ENCODE results near the gene ACAP3.

ACAP3 gene

DNA sequence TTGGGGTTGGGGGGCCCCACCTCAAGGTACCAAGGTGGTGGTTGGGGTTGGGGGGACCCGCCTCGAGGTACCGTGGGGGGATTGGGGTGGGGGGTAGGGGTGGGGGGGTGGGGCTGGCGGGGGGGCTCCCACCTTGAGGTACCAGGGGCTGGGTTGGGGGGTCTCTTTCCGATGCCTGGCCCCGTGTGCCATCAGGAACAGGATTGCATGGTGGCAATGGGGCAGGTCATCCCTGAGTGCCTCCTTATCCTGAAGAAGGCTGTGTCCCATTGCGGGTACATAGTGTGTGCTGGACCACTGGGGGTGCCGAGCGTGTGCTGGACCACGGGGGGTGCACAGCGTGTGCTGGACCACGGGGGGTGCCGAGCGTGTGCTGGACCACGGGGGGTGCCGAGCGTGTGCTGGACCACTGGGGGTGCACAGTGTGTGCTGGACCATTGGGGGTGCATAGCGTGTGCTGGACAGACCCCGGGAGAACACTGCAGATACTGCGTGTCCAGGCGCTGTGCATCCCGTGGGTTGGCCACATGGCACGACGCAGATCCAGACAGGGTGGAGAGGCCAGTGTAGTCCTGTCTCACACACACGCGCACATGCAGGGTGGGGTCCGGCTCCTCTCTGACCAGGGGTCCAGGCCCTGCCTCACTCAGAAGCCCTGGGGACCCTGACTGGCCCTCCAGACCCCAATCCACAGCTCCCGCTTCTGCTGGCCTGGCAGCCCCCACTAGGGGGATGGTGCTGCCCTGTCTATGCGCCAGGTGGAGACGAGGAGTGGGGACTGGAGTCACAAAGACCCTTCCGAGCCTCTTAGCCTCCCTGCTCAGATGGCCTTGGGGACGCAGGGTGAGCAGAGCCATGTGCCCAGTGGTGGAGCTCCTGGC lies 23.3 kb downstream of the ACAP3 start:
- no peak for DNase-seq

DNA sequence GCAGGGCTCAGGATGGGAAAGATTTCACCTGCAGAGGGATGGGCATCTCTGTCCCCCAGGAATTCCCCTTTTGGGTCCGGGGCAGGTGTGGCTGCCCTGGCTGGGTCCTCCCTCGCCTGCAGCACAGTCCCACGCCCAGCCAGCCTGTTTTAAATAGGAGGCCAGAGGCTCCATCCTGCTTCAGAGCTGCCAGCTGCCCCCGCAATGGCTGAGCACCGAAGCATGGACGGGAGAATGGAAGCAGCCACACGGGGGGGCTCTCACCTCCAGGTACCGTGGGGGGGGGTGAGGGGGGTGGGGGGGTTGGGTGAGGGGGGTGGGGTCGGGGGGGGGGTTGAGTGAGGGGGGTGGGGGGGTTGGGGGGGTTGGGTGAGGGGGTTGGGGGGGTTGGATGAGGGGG lies 23.9 kb downstream of the ACAP3 start:
- DNase-seq: no peak

DNA sequence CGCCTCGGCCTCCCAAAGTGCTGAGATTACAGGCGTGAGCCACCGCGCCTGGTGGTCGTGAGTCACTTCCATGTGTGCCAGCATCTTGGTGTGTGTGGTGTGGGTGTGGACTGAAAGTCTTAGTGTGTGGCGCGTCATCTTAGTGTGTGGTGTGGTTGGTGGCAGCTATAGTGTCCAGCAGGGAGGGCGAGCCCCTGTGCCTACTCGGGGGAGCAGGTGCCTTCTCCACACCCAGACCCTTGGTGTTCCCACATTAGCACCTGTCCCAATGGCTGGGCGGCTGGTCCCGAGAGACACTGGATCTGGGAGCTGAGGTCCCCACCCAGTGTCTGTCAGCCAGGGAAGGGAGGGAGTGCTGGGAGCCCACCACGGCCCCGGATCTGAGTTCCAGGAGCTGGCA lies 24.7 kb downstream of the ACAP3 start:
- DNase-seq: no peak

DNA sequence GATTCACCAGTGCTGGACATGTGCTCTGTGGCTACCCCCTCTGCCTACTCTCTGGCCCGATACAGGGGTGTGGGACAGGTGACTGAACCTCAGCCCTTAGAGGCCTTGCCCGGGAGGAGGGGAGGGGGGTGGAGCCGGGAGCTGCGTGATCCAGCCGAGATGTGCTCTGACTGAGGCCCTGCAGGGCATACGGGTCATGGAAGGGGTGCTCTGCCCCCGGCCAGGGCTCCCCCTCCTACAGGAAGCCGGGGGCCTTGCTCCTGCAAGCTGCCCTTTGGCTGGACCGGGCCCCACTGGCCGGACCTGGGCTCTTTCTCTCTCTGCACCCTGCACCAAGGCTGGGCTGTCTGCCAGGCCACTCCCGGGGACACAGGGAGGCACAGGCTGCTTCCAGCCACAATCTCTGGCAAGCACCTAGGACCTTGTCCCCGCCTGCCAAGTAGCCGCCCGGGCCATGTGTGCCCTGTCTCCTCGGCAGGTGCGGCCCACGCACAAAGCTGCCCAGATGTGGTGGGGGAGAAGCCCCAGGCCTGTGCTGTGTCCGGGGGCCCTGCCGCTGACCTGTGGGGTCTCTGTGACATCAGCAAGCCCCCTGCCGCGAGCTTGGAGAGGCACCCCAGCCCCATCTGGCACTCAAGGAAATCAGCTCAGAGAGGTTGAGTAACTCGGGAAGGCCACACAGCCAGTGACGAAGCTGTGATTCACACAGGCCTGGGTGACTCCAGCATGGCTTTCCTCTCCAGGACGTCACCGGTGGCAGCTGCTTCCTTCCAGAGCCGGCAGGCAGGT lies 26.0 kb downstream of the ACAP3 start:
- no peak for DNase-seq

DNA sequence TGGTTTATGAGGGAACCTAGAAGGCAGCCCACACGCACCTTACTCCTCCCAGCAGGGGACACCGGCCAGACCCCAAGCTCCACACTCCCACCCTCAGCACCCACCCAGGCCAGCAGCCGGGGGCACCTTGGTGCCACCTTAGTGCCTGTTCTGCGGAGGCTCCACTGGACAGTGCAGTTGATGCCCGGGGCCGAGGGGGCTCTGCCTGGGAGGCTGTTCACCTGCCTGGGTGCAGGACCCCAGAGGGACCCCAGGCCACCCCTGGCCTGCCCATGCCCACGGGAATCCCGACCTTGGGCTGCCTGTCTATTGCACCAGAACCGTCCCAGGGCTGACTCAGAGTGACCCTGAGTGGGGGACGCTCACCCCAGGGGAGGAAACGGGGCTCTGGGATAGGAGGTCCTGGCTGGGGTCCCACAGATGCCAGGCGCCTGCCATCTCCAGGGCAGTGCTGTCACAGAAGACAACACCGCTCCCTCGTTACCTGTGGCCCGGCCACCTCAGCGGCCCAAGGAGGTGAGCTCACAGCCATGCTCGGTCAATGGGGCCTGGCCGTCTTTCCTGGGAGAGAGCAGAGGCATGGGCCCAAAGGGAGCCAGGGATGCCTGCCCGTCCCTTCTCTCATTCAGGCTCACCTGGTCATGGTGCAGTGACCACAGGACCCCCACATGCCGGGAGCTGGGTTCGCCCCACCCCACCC lies 26.8 kb downstream of the ACAP3 start:
- DNase-seq: no peak

DNA sequence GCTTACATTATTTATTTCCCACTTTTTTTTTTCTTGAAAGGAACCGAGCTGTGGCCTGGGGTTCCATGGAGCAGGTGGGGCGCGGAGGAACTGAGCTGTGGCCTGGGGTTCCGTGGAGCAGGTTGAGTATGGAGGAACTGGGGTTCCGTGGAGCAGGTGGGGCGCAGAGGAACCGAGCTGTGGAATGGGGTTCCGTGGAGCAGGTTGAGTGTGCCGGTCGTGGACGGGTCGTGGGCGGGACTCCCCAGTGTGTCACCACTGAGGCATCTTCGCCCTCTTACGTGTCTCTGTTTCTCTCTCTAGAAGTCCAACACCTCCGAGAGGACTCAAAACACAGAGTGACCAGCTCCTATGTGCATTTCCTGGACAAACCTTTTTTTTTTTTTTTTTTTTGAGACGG lies 28.7 kb downstream of the ACAP3 start:
- DNase-seq: no peak

DNA sequence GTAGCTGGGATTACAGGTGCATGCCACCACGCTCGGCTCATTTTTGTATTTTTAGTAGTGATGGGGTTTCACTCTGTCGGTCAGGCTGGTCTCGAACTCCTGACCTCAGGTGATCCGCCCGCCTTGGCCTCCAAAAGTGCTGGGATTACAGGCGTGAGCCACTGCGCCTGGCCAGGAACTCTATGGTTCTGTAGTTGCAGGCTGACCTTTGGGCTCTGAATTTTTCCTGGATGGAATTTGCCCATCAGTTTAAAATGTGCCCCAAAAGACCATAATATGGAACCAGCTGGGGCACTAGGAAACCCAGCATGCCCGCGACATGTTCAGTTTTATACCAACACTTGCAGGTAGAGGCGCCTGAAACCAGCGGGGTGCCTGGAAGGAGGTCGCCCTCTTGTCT lies 29.1 kb downstream of the ACAP3 start:
- DNase-seq: no peak

DNA sequence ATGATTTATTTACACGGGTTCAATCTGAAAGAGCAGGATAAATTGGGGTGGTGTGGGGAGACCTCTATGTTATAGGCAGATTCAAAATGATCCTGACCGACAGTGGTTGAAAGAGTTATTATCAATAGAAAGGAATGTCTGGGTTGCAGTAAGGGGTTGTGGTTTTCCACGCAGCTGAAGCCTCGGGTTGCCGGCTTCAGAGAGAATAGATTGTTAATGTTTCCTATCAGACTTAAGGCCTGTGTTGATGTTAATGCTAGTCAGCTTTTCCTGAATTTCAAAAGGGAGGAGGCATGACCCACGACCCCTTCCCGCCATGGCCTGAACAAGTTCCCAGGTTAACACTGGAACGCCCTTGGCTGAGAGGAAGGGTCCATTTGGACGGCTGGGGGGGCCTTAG lies 31.9 kb downstream of the ACAP3 start:
- DNase-seq: no peak

DNA sequence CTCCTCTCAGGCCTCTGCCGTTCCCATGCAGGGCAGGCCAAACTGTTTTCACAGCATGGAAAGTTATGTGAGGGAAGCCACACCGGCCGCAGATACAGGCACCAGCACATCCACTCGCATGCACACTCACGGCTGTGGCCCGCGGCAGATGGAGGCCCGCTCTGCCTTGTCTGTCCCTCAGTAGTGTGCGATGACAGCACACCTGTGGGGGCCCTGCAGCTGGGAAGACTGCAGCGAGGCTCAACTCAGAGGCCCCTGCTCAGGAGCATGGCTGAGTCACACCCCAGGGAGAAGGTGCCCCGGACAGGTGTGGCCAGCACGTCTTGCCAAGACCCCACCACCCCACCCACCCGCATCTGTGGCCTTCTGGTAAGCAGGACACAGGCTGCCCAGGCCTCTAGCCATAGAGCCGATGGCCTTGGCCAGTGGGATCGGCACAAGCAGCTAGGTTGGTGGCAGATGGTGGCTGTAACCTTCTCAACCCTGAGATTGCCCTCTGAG lies 32.7 kb downstream of the ACAP3 start:
- DNase-seq: no peak

DNA sequence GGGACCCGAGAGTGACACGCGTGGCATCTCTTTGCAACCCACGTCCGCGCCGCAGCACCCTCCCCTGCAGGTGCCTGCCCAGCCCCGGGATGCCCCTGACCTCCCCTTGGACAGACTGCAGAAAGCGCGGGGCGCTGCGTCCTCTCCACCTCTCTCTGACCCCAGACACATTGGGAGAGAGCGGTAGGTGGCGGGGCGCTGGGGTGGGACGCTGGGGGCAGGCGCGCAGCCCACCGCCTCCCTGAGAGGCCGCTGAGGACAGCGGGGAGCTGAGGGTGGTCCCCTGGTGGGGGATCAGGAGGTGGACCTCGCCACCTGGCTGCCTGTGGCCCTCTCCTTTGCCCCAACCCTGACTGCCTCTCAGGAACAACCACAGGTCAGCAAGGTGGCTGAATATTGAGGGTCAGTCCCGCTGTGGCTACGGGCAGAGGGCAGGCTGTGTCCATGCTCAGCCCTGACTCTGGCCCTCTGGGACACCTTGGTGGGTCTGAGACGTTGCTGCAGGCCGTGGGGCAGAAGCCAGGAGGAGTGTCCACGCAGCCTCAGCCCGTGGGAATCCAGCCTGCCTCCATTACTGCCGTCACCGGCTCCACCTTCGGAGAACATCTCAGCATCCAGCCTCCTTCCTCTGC lies 33.3 kb downstream of the ACAP3 start:
- no peak for DNase-seq

DNA sequence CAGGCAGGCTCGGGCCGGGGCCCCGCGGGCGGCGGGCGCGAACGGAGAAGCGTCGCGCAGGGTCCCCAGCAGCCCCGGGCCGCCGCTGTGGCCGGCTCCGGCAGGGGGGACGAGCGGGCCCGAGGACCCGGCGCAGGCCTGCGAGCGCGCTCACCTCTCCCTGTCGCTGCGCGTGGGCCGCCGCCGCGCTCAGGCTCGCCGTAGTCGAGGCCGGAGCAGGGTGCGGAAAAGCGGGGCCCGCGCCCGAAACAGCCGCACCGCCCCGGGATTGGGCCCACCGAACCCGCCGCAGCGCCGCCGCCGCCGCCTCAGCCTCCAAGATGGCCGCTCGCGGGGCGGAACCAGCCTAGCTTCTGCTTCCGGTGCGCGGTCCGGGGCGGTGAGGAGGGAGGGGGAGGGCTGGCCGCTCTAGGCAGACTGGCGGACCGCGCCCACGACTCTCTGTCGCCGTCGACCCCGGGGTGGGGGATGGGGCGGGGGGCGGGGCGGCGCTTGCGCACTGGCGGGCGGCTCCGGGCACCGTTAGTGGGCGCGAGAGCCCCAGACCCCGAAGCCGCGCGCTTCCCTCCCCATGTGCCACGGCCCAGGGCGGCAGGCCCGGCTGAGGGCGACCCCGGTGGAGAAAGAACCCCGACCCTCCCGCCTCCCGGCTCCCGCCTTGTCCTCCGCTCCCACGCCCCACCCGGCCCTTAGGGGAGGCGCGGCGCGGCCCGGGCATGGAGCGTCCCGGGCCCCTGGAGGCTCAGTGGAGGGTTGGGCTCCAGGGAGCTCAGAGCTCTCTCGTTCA lies 34.0 kb downstream of the ACAP3 start, which contains the start of gene UBE2J2:
Gene UBE2J2, minus strand, starts transcription at position 343 of the 787 bp plus-strand sequence. CDS start 5,862 bp downstream, outside the sequence.
- peak; percentile 91 for DNase-seq

DNA sequence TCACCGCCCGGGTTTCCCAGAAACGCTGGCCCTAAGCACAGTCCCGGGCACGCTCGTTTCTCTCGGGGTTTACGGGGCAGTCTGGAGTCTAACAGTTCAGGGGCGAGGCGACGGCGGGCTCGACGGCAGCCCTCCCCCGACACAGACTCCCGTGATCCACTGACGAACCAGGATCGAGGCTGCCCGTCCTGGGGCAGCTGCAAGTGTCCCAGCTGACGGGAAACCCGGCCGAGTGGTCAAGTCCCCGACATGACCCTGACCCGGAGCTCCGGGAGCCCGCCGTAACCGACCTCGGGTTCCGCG lies 34.6 kb downstream of the ACAP3 start:
- no peak for DNase-seq

DNA sequence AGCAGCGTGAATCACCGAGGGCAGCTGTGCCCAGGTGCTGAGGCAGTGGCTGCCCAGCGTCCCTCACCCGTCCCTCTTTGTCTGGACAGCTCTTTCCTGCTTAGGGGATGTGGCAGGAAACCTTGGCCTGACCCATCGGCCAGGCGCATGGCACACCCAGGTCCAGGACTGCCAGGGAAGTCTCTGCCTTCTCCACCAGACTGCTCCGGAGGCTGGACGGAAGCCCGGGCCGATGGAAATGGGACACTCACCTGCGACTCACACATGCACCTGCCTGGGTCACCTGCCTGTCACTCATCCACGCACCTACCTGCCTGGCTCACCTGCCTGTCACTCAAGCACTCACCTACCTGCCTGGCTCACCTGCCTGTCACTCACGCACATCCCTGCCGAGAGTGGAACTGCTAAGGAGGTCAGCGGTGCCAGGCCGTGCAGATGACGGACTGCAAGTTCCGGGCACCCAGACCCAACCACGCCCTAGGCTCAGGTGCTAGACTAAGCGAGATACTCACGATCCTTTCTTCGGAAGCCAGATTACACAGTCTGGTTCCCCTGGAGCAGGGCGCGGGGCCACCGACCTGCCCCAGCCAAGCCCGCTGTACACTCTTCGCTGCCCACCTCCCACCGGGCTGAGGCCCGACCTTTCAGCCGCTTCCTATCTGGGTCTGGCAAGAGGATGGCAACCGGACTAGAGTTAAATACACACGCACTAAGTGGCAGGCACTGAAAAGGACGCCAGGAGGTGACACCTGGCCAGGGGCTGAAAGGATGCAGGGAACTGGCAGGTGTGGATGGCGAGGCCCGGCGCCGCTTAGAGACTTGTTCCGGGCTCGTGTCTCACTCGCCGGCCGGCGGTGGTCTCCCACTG lies 35.2 kb downstream of the ACAP3 start:
- no peak for DNase-seq

DNA sequence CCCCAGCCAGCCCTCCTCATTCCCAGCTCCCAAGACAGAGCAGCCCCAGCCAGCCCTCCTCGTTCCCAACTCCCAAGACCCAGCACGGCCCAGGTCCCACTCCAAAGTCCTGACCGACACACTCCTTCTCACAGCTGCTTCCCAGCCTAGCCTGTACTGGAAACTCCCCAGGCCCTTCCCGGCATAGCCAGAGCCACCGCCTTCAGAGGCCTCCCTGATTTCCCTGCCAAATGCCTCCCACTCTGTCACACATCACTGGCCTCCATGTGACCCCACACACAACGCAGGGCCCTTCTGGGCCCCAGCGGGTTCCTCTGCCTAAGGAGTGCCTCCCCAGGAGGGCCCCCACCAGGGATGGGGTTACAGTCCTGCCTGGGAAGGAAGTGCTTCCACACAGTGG lies 36.9 kb downstream of the ACAP3 start:
- DNase-seq: no peak

DNA sequence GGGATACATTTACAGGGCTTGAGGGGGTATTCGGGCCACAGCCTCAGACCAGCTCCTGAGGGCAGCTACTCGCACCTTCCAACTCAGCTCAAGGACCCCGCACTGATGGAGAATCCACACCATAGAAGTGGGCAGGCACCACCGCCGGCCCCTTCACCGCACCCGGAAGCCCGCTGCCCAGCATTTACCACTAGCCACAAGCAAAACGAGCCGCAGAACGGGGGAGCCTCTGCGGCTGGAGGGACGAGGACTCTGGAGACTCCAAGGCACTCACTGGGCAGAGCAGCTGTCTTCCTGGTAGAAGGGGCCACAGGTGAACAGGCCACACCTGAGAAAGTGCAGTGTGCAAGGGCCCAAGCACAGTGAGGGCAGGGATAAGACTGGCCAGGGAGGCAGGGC lies 39.4 kb downstream of the ACAP3 start:
- DNase-seq: no peak

DNA sequence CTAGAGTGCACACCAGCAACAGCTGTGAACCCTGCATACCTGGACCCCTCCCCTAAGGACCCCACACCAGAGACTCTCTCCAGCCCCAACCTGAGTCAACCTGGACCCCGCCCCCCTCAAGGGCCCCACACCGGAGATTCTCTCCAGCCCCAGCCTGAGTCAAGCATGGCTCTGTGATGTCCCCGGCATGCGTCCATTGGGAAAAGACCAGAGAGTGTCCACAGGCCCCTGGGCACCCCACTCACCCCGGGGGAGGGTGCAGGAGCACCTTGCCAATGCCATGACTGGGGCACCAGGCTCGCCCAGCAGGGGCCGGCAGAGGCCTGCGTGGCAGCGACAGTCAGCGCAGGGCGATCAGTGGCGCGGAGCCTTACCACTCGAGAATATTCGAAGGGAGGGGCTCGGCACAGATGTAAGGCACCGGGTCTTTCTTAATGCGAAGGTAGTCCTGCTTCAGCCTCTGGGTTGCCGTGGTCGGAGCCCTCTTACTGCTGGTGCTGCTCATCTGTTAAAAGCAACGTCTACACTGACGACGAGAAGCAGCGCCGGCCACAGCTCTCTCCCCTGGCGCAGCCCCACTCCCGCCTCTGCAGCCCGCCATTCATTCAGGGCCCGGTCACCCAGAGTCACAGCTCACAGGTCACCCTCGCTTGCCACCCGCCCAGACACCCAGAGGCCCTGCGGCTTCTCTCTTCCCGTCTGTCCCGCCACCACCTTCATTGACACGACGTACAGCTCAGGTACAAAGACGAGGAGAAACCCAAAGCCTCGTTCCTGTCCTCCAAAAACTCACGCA lies 40.0 kb downstream of the ACAP3 start:
- no peak for DNase-seq

DNA sequence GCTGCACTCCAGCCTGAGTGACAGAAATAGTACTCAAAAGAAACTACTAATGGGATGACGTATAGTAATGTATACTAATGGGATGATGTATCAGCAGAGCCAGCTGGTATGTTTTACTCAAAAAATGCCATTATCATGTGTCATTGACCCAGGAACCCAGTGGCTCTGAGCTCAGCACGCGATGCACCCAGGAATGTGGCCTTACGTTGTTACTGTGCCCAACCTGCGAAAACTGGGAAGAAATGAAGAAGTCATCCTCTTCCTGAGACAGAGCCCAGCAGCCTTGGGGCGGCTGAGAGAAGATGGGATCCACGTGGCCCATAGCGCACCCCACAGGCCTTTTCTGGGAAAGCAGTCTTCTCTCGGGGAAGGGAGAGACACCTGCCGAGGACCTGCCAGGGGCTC lies 42.9 kb downstream of the ACAP3 start:
- no peak for DNase-seq

DNA sequence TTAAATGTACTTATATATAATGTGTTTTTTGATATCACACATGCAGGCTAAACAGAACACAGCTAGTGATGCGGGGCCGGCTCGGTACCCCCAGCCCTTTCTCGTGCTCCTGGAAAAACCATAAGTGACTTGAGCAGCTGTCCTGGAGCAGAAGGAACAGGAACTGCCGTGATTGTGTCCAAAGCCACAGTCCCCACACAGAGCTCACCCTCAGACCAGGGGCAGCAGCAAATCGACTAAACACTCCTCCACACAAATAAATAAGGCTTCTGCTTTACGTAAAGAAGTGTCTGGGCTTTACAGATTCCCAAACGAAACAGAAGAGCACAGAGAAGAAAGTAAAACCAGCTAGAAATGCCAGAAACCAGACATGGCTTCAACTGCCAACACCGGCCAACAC lies 43.7 kb downstream of the ACAP3 start:
- no peak for DNase-seq

DNA sequence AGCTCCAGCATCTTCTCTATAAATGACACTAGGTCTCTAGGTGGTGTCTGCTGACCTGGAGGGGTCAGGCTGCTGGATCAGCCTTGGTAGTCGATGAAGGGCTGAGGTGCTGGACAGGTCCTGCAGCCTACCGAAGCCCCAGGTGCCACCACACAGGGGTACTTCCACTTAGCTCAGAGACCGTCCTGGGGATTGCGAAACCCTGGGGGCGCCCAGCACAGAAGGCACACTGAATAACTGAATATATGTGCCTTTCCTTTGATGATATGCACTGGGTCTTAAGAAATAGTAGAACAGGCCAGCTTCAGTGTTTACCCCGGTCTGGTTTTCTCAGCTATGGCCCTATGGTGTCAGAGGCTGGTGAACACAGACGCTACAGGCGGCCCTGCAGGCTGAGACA lies 45.0 kb downstream of the ACAP3 start:
- DNase-seq: no peak

DNA sequence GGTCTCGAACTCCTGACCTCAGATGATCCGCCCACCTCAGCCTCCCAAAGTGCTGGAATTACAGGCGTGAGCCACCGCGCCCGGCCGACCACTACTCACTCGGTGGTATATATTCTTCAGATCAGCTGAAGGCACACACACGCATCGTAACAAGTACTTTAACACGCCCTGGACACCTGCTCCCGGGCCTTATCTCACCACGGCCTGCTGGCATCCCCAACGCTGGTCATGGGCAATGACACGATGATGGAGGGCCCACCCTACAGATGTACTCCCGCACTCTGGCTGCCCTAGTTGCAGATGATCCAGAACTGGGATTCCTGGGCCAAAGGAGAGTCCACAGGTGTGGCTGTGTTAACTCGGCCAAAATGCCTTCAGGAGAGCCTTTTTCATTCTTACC lies 45.7 kb downstream of the ACAP3 start:
- no peak for DNase-seq

Measured in NCI-H2171 (cell line).